ENCODE measurements around the gene PRRT1B. TPM values are rescaled to one million over a fixed set of nuclear protein-coding genes. Genes with fewer than 3 reads are reported as not detected.

The PRRT1B gene
- total RNA-seq, 5 donors from 2014 or later (not counting 1 experiment from before 2014, with no cell fraction given): not detected

- no peaks in the 10 kb centered on the region for H3K9me3 ChIP-seq
- Mint-ChIP-seq H3K27me3 (no peaks in the 10 kb centered on the region), H3K9me3 (no peaks in the 10 kb centered on the region), H3K4me3 (no peak overlapping the region), H3K27ac (peak overlapping the region; percentile 39 to 58), H3K36me3 (peaks cover 27% of the 10 kb centered on the region), H3K4me1 (peaks cover 35 to 47% (median 40%) of the 10 kb centered on the region in 3 donors)
- H3K4me1 ChIP-seq (ENCODE audit: control insufficient read depth in 1 of 2, extremely low read depth in 1 of 2, insufficient read depth in 2 of 2, low read length in 2 of 2): peaks cover 28 to 57% of the 10 kb centered on the region in 2 experiments
- ATAC-seq (replicated peaks in 1 of 4) (no peak), DNase-seq (no peak)
- H3K27me3 ChIP-seq (replicated peaks in 1 of 2; ENCODE audit: control insufficient read depth in 2 of 2, extremely low read depth in 1 of 2, insufficient read depth in 2 of 2, low read length in 1 of 2): no peaks in the 10 kb centered on the region
- ChIA-PET CTCF (interaction anchor here in 1 of 2 donors (0.6 kb wide), 1 partner anchor 534 kb away, joined by 4 read pairs; no protein-coding TSS in a partner anchor), POLR2A (no interaction called here)
- H3K36me3 ChIP-seq (ENCODE audit: control insufficient read depth in 2 of 2, extremely low read depth in 1 of 2, insufficient read depth in 1 of 2, low read length in 1 of 2): peaks cover 14 to 85% of the 10 kb centered on the region in 2 donors
- WGBS (ENCODE audit: insufficient coverage): 95% methylated on average over 6 of the region's 9 CpGs
- H3K4me3 ChIP-seq (ENCODE audit: control insufficient read depth in 1 of 2, extremely low read depth in 1 of 2, low read length in 1 of 2): no peak overlapping the region
- H3K27ac ChIP-seq (ENCODE audit: low read length): no peak overlapping the region
These were observed 35.0 kb downstream of the PRRT1B start for GRCh38 chr9:131580358-131580757.

GRCh38 chr9:131582056-131582455, 36.7 kb downstream of the PRRT1B start:
- peaks cover 14 to 71% of the 10 kb centered on the region in 2 donors for H3K36me3 ChIP-seq (ENCODE audit: control insufficient read depth in 2 of 2, extremely low read depth in 1 of 2, insufficient read depth in 1 of 2, low read length in 1 of 2)

GRCh38 chr9:131582466-131583336, 37.4 kb downstream of the PRRT1B start:
- POLR2A ChIA-PET: no interaction called here
- H3K36me3 Mint-ChIP-seq: peaks cover 32% of the 10 kb centered on the region
- peaks cover 14 to 68% of the 10 kb centered on the region in 2 donors for H3K36me3 ChIP-seq (ENCODE audit: control insufficient read depth in 2 of 2, extremely low read depth in 1 of 2, insufficient read depth in 1 of 2, low read length in 1 of 2)

More at GRCh38 chr9:131582056-131582455, 36.7 kb downstream of the PRRT1B start:
- ChIA-PET CTCF (no interaction called here), POLR2A (no interaction called here)
- no peak overlapping the region for H3K27ac Mint-ChIP-seq
- Histone ChIP-seq H3K4me1 (ENCODE audit: control insufficient read depth in 1 of 2, extremely low read depth in 1 of 2, insufficient read depth in 2 of 2, low read length in 2 of 2) (peaks cover 28 to 65% of the 10 kb centered on the region in 2 experiments), H3K27ac (ENCODE audit: low read length) (no peak overlapping the region), H3K27me3 (replicated peaks in 1 of 2; ENCODE audit: control insufficient read depth in 2 of 2, extremely low read depth in 1 of 2, insufficient read depth in 2 of 2, low read length in 1 of 2) (no peaks in the 10 kb centered on the region), H3K9me3 (no peaks in the 10 kb centered on the region), H3K4me3 (ENCODE audit: control insufficient read depth in 1 of 2, extremely low read depth in 1 of 2, low read length in 1 of 2) (no peak overlapping the region)
- no peak overlapping the region for H3K4me3 Mint-ChIP-seq
- H3K4me1 Mint-ChIP-seq: peaks cover 45 to 64% (median 53%) of the 10 kb centered on the region in 3 donors
- 100% methylated on average over 3 of the region's 10 CpGs for WGBS (ENCODE audit: insufficient coverage)
- no peaks in the 10 kb centered on the region for H3K9me3 Mint-ChIP-seq
- H3K27me3 Mint-ChIP-seq: no peaks in the 10 kb centered on the region
- DNase-seq (no peak), ATAC-seq (replicated peaks in 1 of 4) (no peak)
- H3K36me3 Mint-ChIP-seq: peaks cover 26% of the 10 kb centered on the region

GRCh38 chr9:131583337-131583645, 38.0 kb downstream of the PRRT1B start:
- DNase-seq (no peak), ATAC-seq (replicated peaks in 1 of 4) (no peak)
- H3K4me3 ChIP-seq (ENCODE audit: control insufficient read depth in 1 of 2, extremely low read depth in 1 of 2, low read length in 1 of 2): no peak overlapping the region
- H3K36me3 ChIP-seq (ENCODE audit: control insufficient read depth in 2 of 2, extremely low read depth in 1 of 2, insufficient read depth in 1 of 2, low read length in 1 of 2): peaks cover 17 to 67% of the 10 kb centered on the region in 2 donors
- H3K27me3 ChIP-seq (replicated peaks in 1 of 2; ENCODE audit: control insufficient read depth in 2 of 2, extremely low read depth in 1 of 2, insufficient read depth in 2 of 2, low read length in 1 of 2): no peaks in the 10 kb centered on the region
- CTCF ChIA-PET: interaction anchor here in 1 of 2 donors (0.6 kb wide), 1 partner anchor 172 kb away, joined by 7 read pairs; no protein-coding TSS in a partner anchor
- Mint-ChIP-seq H3K27ac (peak overlapping the region in 1 of 2 donors; percentile 68), H3K4me3 (no peak overlapping the region), H3K27me3 (no peaks in the 10 kb centered on the region), H3K4me1 (peaks cover 39 to 61% (median 49%) of the 10 kb centered on the region in 3 donors), H3K36me3 (peaks cover 34% of the 10 kb centered on the region), H3K9me3 (no peaks in the 10 kb centered on the region)
- POLR2A ChIA-PET: interaction anchor here in 1 of 2 donors (0.6 kb wide), 1 partner anchor 124 kb away, joined by 3 read pairs; no protein-coding TSS in a partner anchor
- 97% methylated on average over 5 of the region's 5 CpGs for WGBS (ENCODE audit: insufficient coverage)
- H3K4me1 ChIP-seq (ENCODE audit: control insufficient read depth in 1 of 2, extremely low read depth in 1 of 2, insufficient read depth in 2 of 2, low read length in 2 of 2): peaks cover 23 to 53% of the 10 kb centered on the region in 2 experiments
- H3K9me3 ChIP-seq: no peaks in the 10 kb centered on the region
- peak overlapping the region; percentile 4 for H3K27ac ChIP-seq (ENCODE audit: low read length)

More at GRCh38 chr9:131582466-131583336, 37.4 kb downstream of the PRRT1B start:
- 94% methylated on average over 20 of the region's 27 CpGs for WGBS (ENCODE audit: insufficient coverage)
- DNase-seq (no peak), ATAC-seq (replicated peaks in 1 of 4) (no peak)
- peaks cover 45 to 64% (median 54%) of the 10 kb centered on the region in 3 donors for H3K4me1 Mint-ChIP-seq
- no peak overlapping the region for H3K4me3 Mint-ChIP-seq
- Histone ChIP-seq H3K4me3 (ENCODE audit: control insufficient read depth in 1 of 2, extremely low read depth in 1 of 2, low read length in 1 of 2) (no peak overlapping the region), H3K27me3 (replicated peaks in 1 of 2; ENCODE audit: control insufficient read depth in 2 of 2, extremely low read depth in 1 of 2, insufficient read depth in 2 of 2, low read length in 1 of 2) (no peaks in the 10 kb centered on the region), H3K9me3 (no peaks in the 10 kb centered on the region), H3K27ac (ENCODE audit: low read length) (peak overlapping the region; percentile 4), H3K4me1 (ENCODE audit: control insufficient read depth in 1 of 2, extremely low read depth in 1 of 2, insufficient read depth in 2 of 2, low read length in 2 of 2) (peaks cover 28 to 59% of the 10 kb centered on the region in 2 experiments)
- H3K27me3 Mint-ChIP-seq: no peaks in the 10 kb centered on the region
- CTCF ChIA-PET: interaction anchor here in 1 of 2 donors (0.6 kb wide), 1 partner anchor 173 kb away, joined by 7 read pairs; no protein-coding TSS in a partner anchor
- H3K9me3 Mint-ChIP-seq: no peaks in the 10 kb centered on the region
- H3K27ac Mint-ChIP-seq: peak overlapping the region in 1 of 2 donors; percentile 77

GRCh38 chr9:131583836-131584555, 38.7 kb downstream of the PRRT1B start:
- Mint-ChIP-seq H3K27ac (peak overlapping the region; percentile 65 to 92), H3K9me3 (no peaks in the 10 kb centered on the region), H3K4me1 (peaks cover 32 to 56% (median 42%) of the 10 kb centered on the region in 3 donors), H3K36me3 (peaks cover 34% of the 10 kb centered on the region), H3K27me3 (no peaks in the 10 kb centered on the region), H3K4me3 (peak overlapping the region in 1 of 3 donors; percentile 3)
- no peaks in the 10 kb centered on the region for H3K27me3 ChIP-seq (replicated peaks in 1 of 2; ENCODE audit: control insufficient read depth in 2 of 2, extremely low read depth in 1 of 2, insufficient read depth in 2 of 2, low read length in 1 of 2)
- no peaks in the 10 kb centered on the region for H3K9me3 ChIP-seq
- no peak for DNase-seq
- no peak for ATAC-seq (replicated peaks in 1 of 4)
- peaks cover 18 to 46% of the 10 kb centered on the region in 2 experiments for H3K4me1 ChIP-seq (ENCODE audit: control insufficient read depth in 1 of 2, extremely low read depth in 1 of 2, insufficient read depth in 2 of 2, low read length in 2 of 2)
- peak overlapping the region; percentile 66 for H3K27ac ChIP-seq (ENCODE audit: low read length)
- H3K4me3 ChIP-seq (ENCODE audit: control insufficient read depth in 1 of 2, extremely low read depth in 1 of 2, low read length in 1 of 2): no peak overlapping the region
- peaks cover 20 to 67% of the 10 kb centered on the region in 2 donors for H3K36me3 ChIP-seq (ENCODE audit: control insufficient read depth in 2 of 2, extremely low read depth in 1 of 2, insufficient read depth in 1 of 2, low read length in 1 of 2)
- WGBS (ENCODE audit: insufficient coverage): 98% methylated on average over 20 of the region's 27 CpGs
- ChIA-PET POLR2A (interaction anchor here in 1 of 2 donors (0.6 kb wide), 1 partner anchor 124 kb away, joined by 3 read pairs; no protein-coding TSS in a partner anchor), CTCF (no interaction called here)

GRCh38 chr9:131584858-131585257, 39.5 kb downstream of the PRRT1B start:
- peak overlapping the region; percentile 92 to 94 for H3K27ac Mint-ChIP-seq
- Histone ChIP-seq H3K36me3 (ENCODE audit: control insufficient read depth in 2 of 2, extremely low read depth in 1 of 2, insufficient read depth in 1 of 2, low read length in 1 of 2) (peaks cover 20 to 65% of the 10 kb centered on the region in 2 donors), H3K4me1 (ENCODE audit: control insufficient read depth in 1 of 2, extremely low read depth in 1 of 2, insufficient read depth in 2 of 2, low read length in 2 of 2) (peaks cover 14 to 41% of the 10 kb centered on the region in 2 experiments), H3K27ac (ENCODE audit: low read length) (peak overlapping the region; percentile 66), H3K9me3 (no peaks in the 10 kb centered on the region), H3K4me3 (ENCODE audit: control insufficient read depth in 1 of 2, extremely low read depth in 1 of 2, low read length in 1 of 2) (no peak overlapping the region), H3K27me3 (replicated peaks in 1 of 2; ENCODE audit: control insufficient read depth in 2 of 2, extremely low read depth in 1 of 2, insufficient read depth in 2 of 2, low read length in 1 of 2) (no peaks in the 10 kb centered on the region)
- ATAC-seq (replicated peaks in 1 of 4): no peak
- POLR2A ChIA-PET: no interaction called here
- H3K27me3 Mint-ChIP-seq: no peaks in the 10 kb centered on the region
- H3K9me3 Mint-ChIP-seq: no peaks in the 10 kb centered on the region
- 43% methylated on average over 7 of the region's 7 CpGs for WGBS (ENCODE audit: insufficient coverage)
- H3K4me1 Mint-ChIP-seq: peaks cover 26 to 53% (median 35%) of the 10 kb centered on the region in 3 donors
- no peak for DNase-seq
- peaks cover 29% of the 10 kb centered on the region for H3K36me3 Mint-ChIP-seq
- CTCF ChIA-PET: interaction anchor here in 1 of 2 donors (0.7 to 1.7 kb wide), 4 partner anchors 147 to 159 kb away, joined by 6 to 11 read pairs (median 7); no protein-coding TSS in a partner anchor
- H3K4me3 Mint-ChIP-seq: peak overlapping the region in 1 of 3 donors; percentile 80
